PC-3 (cell line): Measurements from ENCODE around the gene SLK. TPM values are rescaled to one million over a fixed set of nuclear protein-coding genes. Genes with fewer than 3 reads are reported as not detected.
A peak's percentile ranks its signal among the peaks of the same experiment; 100 is the strongest.

Experiments used
- ATAC-seq: fragments of 200-7000 bp; cut with Tn5 transposase; 2 replicates; pipeline ENCODE4 v1.9.1; 2020; ENCODE audit warnings: mild to moderate bottlenecking, moderate library complexity
- BruUV-seq: library from RNA; stranded (reverse); fragments of 400-500 nt; replicated peaks from 2 replicates; lab custom pipeline; 2021; lab: Mats Ljungman, UMichigan
- CTCF ChIA-PET: fragments of 300-600 bp; sonication (Branson Sonifier 250); formaldehyde crosslinking; loops from one replicate; lab custom pipeline; 2022; ENCODE audit warnings: antibody characterized with exemption; lab: Charles Lee
- POLR2A ChIA-PET: fragments of 300-600 bp; sonication (Branson Sonifier 250); formaldehyde crosslinking; loops from one replicate; lab custom pipeline; 2022; ENCODE audit warnings: antibody characterized with exemption; ENCODE audit not compliant: unreplicated experiment; lab: Charles Lee
- DNase-seq: peaks from one replicate; pipeline ENCODE4 v3.0.0-alpha.2; 2015
- H2AFZ ChIP-seq: fragments of 300-600 bp; sonication (generic); 2 replicates; pipeline ENCODE4 v1.6.0; 2016; ENCODE audit warnings: antibody characterized with exemption, low read length
- H3F3A ChIP-seq: fragments of 300-600 bp; sonication (generic); one replicate; pipeline ENCODE4 v1.6.0; 2017; ENCODE audit warnings: antibody characterized with exemption, low read length, control low read depth, mild to moderate bottlenecking; ENCODE audit not compliant: unreplicated experiment
- H3K27ac ChIP-seq: fragments of 300-600 bp; sonication (generic); 2 replicates; pipeline ENCODE4 v1.5.1; 2016; ENCODE audit warnings: mild to moderate bottlenecking, low read length
- H3K27me3 ChIP-seq: fragments of 300-600 bp; sonication (generic); 2 replicates; pipeline ENCODE4 v1.6.1; 2016; ENCODE audit warnings: low read length, mixed read lengths
- H3K36me3 ChIP-seq: fragments of 300-600 bp; sonication (generic); 2 replicates; pipeline ENCODE4 v1.6.1; 2016; ENCODE audit warnings: low read depth, mixed run types, low read length, mixed read lengths
- H3K4me1 ChIP-seq: fragments of 300-600 bp; sonication (generic); 2 replicates; pipeline ENCODE4 v1.5.1; 2016; ENCODE audit warnings: low read length; ENCODE audit not compliant: insufficient read depth
- H3K4me2 ChIP-seq: fragments of 300-600 bp; sonication (generic); 2 replicates; pipeline ENCODE4 v1.6.0; 2016; ENCODE audit warnings: low read length
- H3K4me3 ChIP-seq: fragments of 300-600 bp; sonication (generic); 2 replicates; pipeline ENCODE4 v1.5.1; 2016; ENCODE audit warnings: mild to moderate bottlenecking, low read length, mixed read lengths
- H3K79me2 ChIP-seq: fragments of 300-600 bp; sonication (generic); 2 replicates; pipeline ENCODE4 v1.6.1; 2017; ENCODE audit warnings: low read length, mixed read lengths
- H3K9ac ChIP-seq: fragments of 300-600 bp; sonication (generic); 2 replicates; pipeline ENCODE4 v1.6.0; 2016; ENCODE audit warnings: mild to moderate bottlenecking, low read length
- H3K9me2 ChIP-seq: fragments of 300-600 bp; sonication (generic); replicated peaks from 2 replicates; pipeline ENCODE4 v1.6.1; 2016; ENCODE audit warnings: mixed run types, low read length, mixed read lengths
- H3K9me3 ChIP-seq: fragments of 300-600 bp; sonication (generic); 2 replicates; pipeline ENCODE4 v1.6.1; 2016; ENCODE audit warnings: low read length, mixed read lengths
- H4K20me1 ChIP-seq: fragments of 300-600 bp; sonication (generic); 2 replicates; pipeline ENCODE4 v1.6.1; 2016; ENCODE audit warnings: low read length, mixed read lengths
- EZH2 ChIP-seq: fragments of 300-600 bp; sonication (generic); IDR thresholded peaks from one replicate; pipeline ENCODE4 v1.6.1; 2017; ENCODE audit warnings: antibody characterized with exemption, mild to moderate bottlenecking, low read length; ENCODE audit not compliant: unreplicated experiment
- EZH2phosphoT487 ChIP-seq: fragments of 300-600 bp; sonication (generic); IDR thresholded peaks from 2 replicates; pipeline ENCODE4 v1.6.1; 2018; ENCODE audit warnings: mild to moderate bottlenecking, antibody characterized with exemption, low read length, borderline replicate concordance
- intact Hi-C: fragments of 100-400 bp; cut with micrococcal nuclease; formaldehyde crosslinking; loops from 2 replicates; pipeline ENCODE4 v1.9.0; 2023
- total RNA-seq: library from RNA; depleted of rRNA; stranded (reverse); fragments of >200 nt; gene quantifications from 2 replicates; pipeline ENCODE4 v1.2.3, GENCODE V29; 2014
- TF ChIP-seq, protein P1 (sequence below): fragments of 300-600 bp; sonication (generic); conservative IDR thresholded peaks from 2 replicates; pipeline ENCODE4 v1.5.1; 2017; ENCODE audit warnings: antibody characterized with exemption, low read depth, mild to moderate bottlenecking, low read length

Gene SLK
- total RNA-seq, 1 experiment from 2014 or later, result 20.2 TPM

GRCh38 chr10:104025524-104025923, 58.6 kb downstream of the SLK start:
- Histone ChIP-seq H3K4me3 (no peak overlapping the region), H2AFZ (no peak overlapping the region), H3K36me3 (peaks cover 34% of the 10 kb centered on the region), H3K9me3 (no peaks in the 10 kb centered on the region), H3K27ac (no peak overlapping the region), H3K9me2 (no peaks in the 10 kb centered on the region), H3K27me3 (no peaks in the 10 kb centered on the region), H4K20me1 (no peaks in the 10 kb centered on the region), H3F3A (no peaks in the 10 kb centered on the region), H3K79me2 (no peaks in the 10 kb centered on the region), H3K4me1 (peaks cover 14% of the 10 kb centered on the region), H3K4me2 (no peak overlapping the region), H3K9ac (no peak overlapping the region)
- no TSS peak for BruUV-seq
- ChIA-PET POLR2A (no interaction called here), CTCF (no interaction called here)
- intact Hi-C loops, result no loop called here
- ATAC-seq (no peak), DNase-seq (no peak)
- no peak for TF ChIP-seq EZH2
- TF ChIP-seq, protein P1, sequence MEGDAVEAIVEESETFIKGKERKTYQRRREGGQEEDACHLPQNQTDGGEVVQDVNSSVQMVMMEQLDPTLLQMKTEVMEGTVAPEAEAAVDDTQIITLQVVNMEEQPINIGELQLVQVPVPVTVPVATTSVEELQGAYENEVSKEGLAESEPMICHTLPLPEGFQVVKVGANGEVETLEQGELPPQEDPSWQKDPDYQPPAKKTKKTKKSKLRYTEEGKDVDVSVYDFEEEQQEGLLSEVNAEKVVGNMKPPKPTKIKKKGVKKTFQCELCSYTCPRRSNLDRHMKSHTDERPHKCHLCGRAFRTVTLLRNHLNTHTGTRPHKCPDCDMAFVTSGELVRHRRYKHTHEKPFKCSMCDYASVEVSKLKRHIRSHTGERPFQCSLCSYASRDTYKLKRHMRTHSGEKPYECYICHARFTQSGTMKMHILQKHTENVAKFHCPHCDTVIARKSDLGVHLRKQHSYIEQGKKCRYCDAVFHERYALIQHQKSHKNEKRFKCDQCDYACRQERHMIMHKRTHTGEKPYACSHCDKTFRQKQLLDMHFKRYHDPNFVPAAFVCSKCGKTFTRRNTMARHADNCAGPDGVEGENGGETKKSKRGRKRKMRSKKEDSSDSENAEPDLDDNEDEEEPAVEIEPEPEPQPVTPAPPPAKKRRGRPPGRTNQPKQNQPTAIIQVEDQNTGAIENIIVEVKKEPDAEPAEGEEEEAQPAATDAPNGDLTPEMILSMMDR, result no peak
- no peak for TF ChIP-seq EZH2phosphoT487

DNA sequence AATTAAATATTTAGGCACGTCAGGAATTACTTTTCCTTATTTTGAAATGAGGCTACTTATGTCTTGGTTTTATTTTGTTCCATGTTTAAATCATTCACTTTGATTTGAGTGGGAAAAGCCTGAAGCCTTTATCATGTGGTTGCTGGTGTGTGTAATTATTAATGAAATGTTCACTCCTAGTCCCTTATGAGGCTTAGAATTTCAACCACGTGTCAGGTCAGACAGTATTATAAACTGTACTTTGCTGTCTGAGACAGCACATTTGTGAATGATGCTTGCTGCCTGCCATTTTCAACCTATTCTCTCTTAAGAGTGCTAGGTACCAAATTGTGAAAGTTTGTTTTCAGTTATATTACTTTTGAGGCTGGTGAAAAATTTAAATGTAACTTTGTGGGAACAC, 59.8 kb downstream of the SLK start:
- Histone ChIP-seq H4K20me1 (no peaks in the 10 kb centered on the region), H3K9me3 (no peaks in the 10 kb centered on the region), H3K27ac (no peak overlapping the region), H3K4me1 (peaks cover 2% of the 10 kb centered on the region; the same call in 1 of the 2 replicates), H3F3A (no peaks in the 10 kb centered on the region), H3K9ac (no peak overlapping the region), H3K79me2 (no peaks in the 10 kb centered on the region), H2AFZ (no peak overlapping the region), H3K27me3 (no peaks in the 10 kb centered on the region), H3K4me2 (no peak overlapping the region), H3K4me3 (no peak overlapping the region), H3K9me2 (no peaks in the 10 kb centered on the region), H3K36me3 (peaks cover 25% of the 10 kb centered on the region)
- CTCF ChIA-PET, result no interaction called here
- POLR2A ChIA-PET, result no interaction called here
- DNase-seq (no peak), ATAC-seq (no peak)
- TF ChIP-seq EZH2, result no peak
- TF ChIP-seq EZH2phosphoT487, result no peak
- TF ChIP-seq, protein P1, result no peak
- intact Hi-C loops, result no loop called here
- no TSS peak for BruUV-seq

- BruUV-seq, result no TSS peak
- Histone ChIP-seq H3F3A (no peaks in the 10 kb centered on the region), H3K9me2 (no peaks in the 10 kb centered on the region), H3K9me3 (no peaks in the 10 kb centered on the region), H3K4me3 (no peak overlapping the region), H3K4me2 (no peak overlapping the region), H3K9ac (no peak overlapping the region), H3K36me3 (peaks cover 14% of the 10 kb centered on the region), H3K27ac (no peak overlapping the region), H2AFZ (no peak overlapping the region), H3K27me3 (no peaks in the 10 kb centered on the region), H4K20me1 (no peaks in the 10 kb centered on the region), H3K79me2 (no peaks in the 10 kb centered on the region), H3K4me1 (no peaks in the 10 kb centered on the region)
- ATAC-seq, result peak; percentile 87
- peak; percentile 20 for DNase-seq
- POLR2A ChIA-PET, result no interaction called here
- TF ChIP-seq EZH2, result no peak
- TF ChIP-seq, protein P1, result peak; percentile 47
- CTCF ChIA-PET, result no interaction called here
- intact Hi-C loops, result no loop called here
Measured at GRCh38 chr10:104028146-104028545, 61.2 kb downstream of the SLK start.
